ENCODE measurements around the gene JAZF1. TPM values are rescaled to one million over a fixed set of nuclear protein-coding genes. Genes with fewer than 3 reads are reported as not detected.
A peak's percentile ranks its signal among the peaks of the same experiment; 100 is the strongest.

Gene JAZF1
- total and polyA plus RNA-seq, 2 of the 8 experiments (the other 6 are each of a cell fraction or from before 2014, with no cell fraction given), result 2.6 to 21.8 TPM

DNA sequence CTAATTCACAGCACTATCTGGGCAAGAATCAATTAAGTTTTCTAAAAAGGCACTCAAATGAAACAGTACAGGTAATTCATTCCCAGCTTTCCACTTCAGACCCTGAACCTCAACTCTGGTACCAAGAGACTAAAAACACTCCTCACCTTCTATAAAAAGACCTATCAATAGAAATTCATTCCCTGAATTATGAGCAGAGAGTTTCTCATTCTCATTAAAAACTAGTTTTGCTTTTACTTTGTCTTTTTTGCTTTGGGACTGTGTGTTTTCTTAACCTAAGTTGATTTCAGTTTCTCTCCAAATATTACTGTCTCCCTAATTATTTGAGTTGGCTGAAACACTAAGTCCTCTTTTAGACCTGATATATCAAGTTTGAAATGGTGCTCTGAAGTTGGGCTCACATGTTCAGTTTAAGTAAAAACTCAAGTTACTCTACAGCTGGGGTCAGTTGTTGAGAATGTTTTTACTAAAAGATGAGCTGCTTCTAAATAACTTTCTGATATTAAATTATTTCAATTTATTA is 189.5 kb downstream of the JAZF1 start:
- ChIA-PET CTCF (ENCODE audit: partially characterized antibody) (no interaction called here), POLR2A (ENCODE audit: partially characterized antibody) (no interaction called here)
- no peak overlapping the region for H4K8ac ChIP-seq (ENCODE audit: extremely low read depth, insufficient read depth, low read length)
- no peak overlapping the region for H3K4me3 ChIP-seq (ENCODE audit: extremely low read depth in 1 of 4, insufficient read depth in 2 of 4, low read depth in 3 of 4, low read length in 4 of 4)
- no peak overlapping the region for H2AK5ac ChIP-seq (ENCODE audit: low read depth, low read length)
- no peak overlapping the region for H3K56ac ChIP-seq (replicated peaks; ENCODE audit: insufficient read length, low read depth, low read length)
- H3K18ac ChIP-seq (ENCODE audit: extremely low read depth, low read length), result no peak overlapping the region
- no peak overlapping the region for H4K5ac ChIP-seq (ENCODE audit: insufficient read length, low read depth, low read length)
- DNase-seq (ENCODE audit: low read depth in 1 of 2, low spot score in 2 of 2) (no peak), FAIRE-seq (peak; percentile 7)
- no peaks in the 10 kb centered on the region for H3K23me2 ChIP-seq (ENCODE audit: low read depth, low read length)
- H4K20me1 ChIP-seq (replicated peaks in 1 of 2; ENCODE audit: control insufficient read depth in 1 of 2, insufficient read depth in 2 of 2, low read length in 2 of 2), result no peaks in the 10 kb centered on the region
- no peaks in the 10 kb centered on the region; a peak in 1 of 7 replicates for H3K4me1 ChIP-seq (replicated peaks in 1 of 4; ENCODE audit: control insufficient read depth in 3 of 4, insufficient read depth in 4 of 4, low read length in 3 of 4)
- H3K79me2 ChIP-seq (ENCODE audit: control insufficient read depth in 1 of 2, insufficient read depth in 2 of 2, low read length in 2 of 2), result no peaks in the 10 kb centered on the region
- TF ChIP-seq BRCA1 (IDR thresholded peaks at IDR 0.05; ENCODE audit: low read depth, low read length) (no peak), NANOG (IDR thresholded peaks at IDR 0.05; ENCODE audit: insufficient read depth, low read depth, low read length, poor library complexity, severe bottlenecking) (no peak), EGR1 (IDR thresholded peaks at IDR 0.05; ENCODE audit: borderline replicate concordance, low read depth, low read length) (no peak), ASH2L (IDR thresholded peaks at IDR 0.05; ENCODE audit: low read length) (no peak), SP2 (IDR thresholded peaks at IDR 0.05; ENCODE audit: low read length) (no peak), HDAC2 (IDR thresholded peaks at IDR 0.05; ENCODE audit: borderline replicate concordance in 1 of 2, low read depth in 2 of 2, low read length in 2 of 2) (no peak), MAFK (IDR thresholded peaks at IDR 0.05; ENCODE audit: low read depth, low read length) (no peak)
- TF ChIP-seq, protein P1, sequence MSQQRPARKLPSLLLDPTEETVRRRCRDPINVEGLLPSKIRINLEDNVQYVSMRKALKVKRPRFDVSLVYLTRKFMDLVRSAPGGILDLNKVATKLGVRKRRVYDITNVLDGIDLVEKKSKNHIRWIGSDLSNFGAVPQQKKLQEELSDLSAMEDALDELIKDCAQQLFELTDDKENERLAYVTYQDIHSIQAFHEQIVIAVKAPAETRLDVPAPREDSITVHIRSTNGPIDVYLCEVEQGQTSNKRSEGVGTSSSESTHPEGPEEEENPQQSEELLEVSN (IDR thresholded peaks at IDR 0.05), result no peak
- no peak overlapping the region for H2BK12ac ChIP-seq (ENCODE audit: low read depth, low read length)
- peaks cover 0 to 11% of the 10 kb centered on the region in 2 experiments; a peak in 2 of 4 replicates for H3K9me3 ChIP-seq (ENCODE audit: insufficient read depth in 2 of 2, low read depth in 1 of 2, low read length in 1 of 2)
- H3K14ac ChIP-seq (ENCODE audit: insufficient read length), result no peak overlapping the region
- H2BK20ac ChIP-seq (ENCODE audit: low read length), result no peak overlapping the region
- no peak overlapping the region for H2BK15ac ChIP-seq (ENCODE audit: low read length)
- H3K4ac ChIP-seq (replicated peaks; ENCODE audit: insufficient read length, low read depth, low read length), result no peak overlapping the region
- peaks cover 0 to 7% (median 0%) of the 10 kb centered on the region in 4 experiments; a peak in 1 of 8 replicates for H3K36me3 ChIP-seq (ENCODE audit: control insufficient read depth in 2 of 4, insufficient read depth in 4 of 4, low read length in 3 of 4)
- H3K79me1 ChIP-seq (ENCODE audit: low read depth, low read length), result no peaks in the 10 kb centered on the region; the same call in 1 of the 2 replicates
- no peak overlapping the region for H2BK5ac ChIP-seq (ENCODE audit: low read depth, low read length)
- H3K27me3 ChIP-seq (replicated peaks in 1 of 4; ENCODE audit: control insufficient read depth in 3 of 4, extremely low read depth in 1 of 4, insufficient read depth in 3 of 4, low read length in 3 of 4), result no peaks in the 10 kb centered on the region
- H3K23ac ChIP-seq (ENCODE audit: insufficient read length), result no peak overlapping the region
- no peak overlapping the region for H3K4me2 ChIP-seq (ENCODE audit: insufficient read depth in 1 of 2, low read depth in 2 of 2, low read length in 2 of 2)
- H3K9ac ChIP-seq (replicated peaks in 1 of 4; ENCODE audit: extremely low read depth in 1 of 4, low read depth in 3 of 4, low read length in 3 of 4), result no peak overlapping the region
- H3K27ac ChIP-seq (ENCODE audit: low read depth, low read length), result no peak overlapping the region
- no peak overlapping the region for H4K91ac ChIP-seq (replicated peaks; ENCODE audit: insufficient read length, low read length)
- H2AFZ ChIP-seq (ENCODE audit: low read length), result no peak overlapping the region
- no peak overlapping the region for H2BK120ac ChIP-seq (replicated peaks; ENCODE audit: low read depth, low read length)

Measured in H1 (cell line).